BLaER1 treated with 17β-estradiol and CSF1 and Interleukin-3, amounts not matched to agents 10 nM and 100 nM (cell line): ENCODE data around the gene SCAMP4.

ENCODE experiments used
- H3K27ac ChIP-seq, 11 experiments: shearing (Covaris generic); formaldehyde crosslinking; 2 replicates each; pipeline ENCODE4 v1.8.1; 2022
- H3K27me3 ChIP-seq, 11 experiments: shearing (Covaris generic); formaldehyde crosslinking; 2 replicates each; pipeline ENCODE4 v1.8.1; 2022
- H3K36me3 ChIP-seq, 11 experiments: shearing (Covaris generic); formaldehyde crosslinking; 2 replicates each; pipeline ENCODE4 v1.8.1; 2022
- H3K4me1 ChIP-seq, 10 experiments: shearing (Covaris generic); formaldehyde crosslinking; 2 replicates each; pipeline ENCODE4 v1.8.1; 2022
- H3K4me2 ChIP-seq, 11 experiments: shearing (Covaris generic); formaldehyde crosslinking; 2 replicates each; pipeline ENCODE4 v1.8.1; 2022
- H3K4me3 ChIP-seq, 10 experiments: shearing (Covaris generic); formaldehyde crosslinking; 2 replicates each; pipeline ENCODE4 v1.8.1; 2022
- H3K9ac ChIP-seq, 11 experiments: shearing (Covaris generic); formaldehyde crosslinking; 2 replicates each; pipeline ENCODE4 v1.8.1; 2022
- H3K9me3 ChIP-seq, 11 experiments: shearing (Covaris generic); formaldehyde crosslinking; replicated peaks in 1 of 11; 2 replicates each; pipeline ENCODE4 v1.8.1; 2022
- H4K20me1 ChIP-seq, 11 experiments: shearing (Covaris generic); formaldehyde crosslinking; 2 replicates each; pipeline ENCODE4 v1.8.1; 2022
- Cebpa-rat ChIP-seq, 11 experiments: shearing (Covaris generic); IDR thresholded peaks; 2 replicates each; pipeline ENCODE4 v1.8.1; 2022

Gene SCAMP4

DNA sequence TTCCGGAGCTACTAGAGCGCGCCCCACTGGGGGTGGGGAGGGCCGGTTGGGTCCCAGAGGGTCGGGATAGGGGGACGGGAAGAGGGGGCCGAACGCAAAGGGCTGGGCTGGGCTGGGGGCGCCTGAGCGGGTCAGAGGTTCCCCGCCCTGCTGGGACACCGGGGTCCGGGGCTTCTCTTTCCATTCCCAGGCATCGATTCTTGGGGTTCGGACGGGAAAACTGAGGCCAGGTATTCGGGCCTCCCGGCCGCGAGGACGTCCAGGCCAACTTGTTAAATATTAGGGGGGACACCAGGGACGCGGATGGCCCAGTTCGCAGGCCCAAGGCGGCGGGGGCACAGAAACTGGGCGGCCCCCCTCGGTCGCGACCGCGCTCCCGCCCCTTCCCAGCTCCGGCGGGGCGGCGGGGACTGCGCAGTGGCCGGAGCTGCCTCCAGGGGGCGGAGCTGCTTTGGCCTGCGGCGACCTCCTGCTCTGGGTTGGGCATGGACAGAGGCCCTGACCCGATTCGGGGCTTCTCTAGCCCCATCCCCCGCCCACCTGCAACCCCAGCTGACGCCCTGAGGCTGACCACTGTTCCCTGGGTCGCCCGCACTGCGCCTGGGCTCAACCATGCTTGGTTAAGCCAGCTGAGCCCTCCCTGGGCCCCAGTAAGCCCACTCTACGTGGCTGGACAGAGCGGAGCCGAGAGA, 40.6 kb upstream of the SCAMP4 start:
- Histone ChIP-seq H3K27ac (peak overlapping the region; percentile 92 to 100 (median 98)), H3K4me1 (peaks cover 22 to 42% (median 37%) of the 10 kb centered on the region in 10 experiments), H3K9ac (peak overlapping the region; percentile 95 to 99 (median 97)), H3K4me3 (peak overlapping the region; percentile 61 to 100 (median 94)), H3K27me3 (no peaks in the 10 kb centered on the region), H3K4me2 (peak overlapping the region; percentile 73 to 94 (median 89)), H3K36me3 (peaks cover 0 to 15% (median 0%) of the 10 kb centered on the region in 11 experiments; a peak in 5 of 22 replicates), H3K9me3 (no peaks in the 10 kb centered on the region), H4K20me1 (peaks cover 28 to 48% (median 30%) of the 10 kb centered on the region in 11 experiments)
- no peak for TF ChIP-seq Cebpa-rat (IDR thresholded peaks at IDR 0.05)

DNA sequence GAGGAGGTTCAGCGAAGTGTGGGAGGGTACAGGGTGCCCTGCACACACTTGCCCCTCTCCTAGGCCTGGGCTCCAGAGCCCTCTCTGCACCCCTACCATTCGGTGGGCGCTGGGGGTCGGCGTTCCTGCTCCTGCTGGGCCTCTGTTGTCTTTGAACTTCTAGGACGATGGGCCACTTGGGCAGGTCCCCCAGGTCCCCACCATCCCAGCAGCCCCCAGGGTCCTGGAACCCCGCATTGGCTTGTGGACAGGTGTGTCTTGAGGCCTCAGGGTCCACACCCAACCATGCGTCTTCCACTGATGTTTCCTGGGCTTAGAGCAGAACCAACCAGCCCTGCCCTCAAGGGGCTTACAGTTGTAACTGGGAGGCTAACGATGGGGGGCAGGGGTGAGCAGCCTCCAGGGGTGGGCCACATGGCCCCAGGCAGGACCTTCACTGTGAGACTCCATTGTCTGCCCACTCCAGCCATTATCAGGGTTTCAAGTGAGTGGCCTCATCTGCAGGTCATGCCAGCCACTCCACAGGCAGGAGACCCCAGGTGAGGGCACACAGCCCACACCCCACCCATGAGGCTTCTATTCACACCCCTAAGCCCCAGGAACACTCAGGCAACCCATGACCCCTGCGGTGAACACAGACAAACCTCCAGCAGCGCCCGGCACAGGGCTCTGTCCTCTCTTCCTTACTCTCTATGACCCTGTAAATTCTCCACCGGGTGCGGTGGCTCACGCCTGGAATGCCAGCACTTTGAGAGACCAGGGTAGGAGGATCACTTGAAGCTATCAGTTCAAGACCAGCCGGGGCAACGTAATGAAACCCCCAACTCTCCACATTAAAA, 39.8 kb upstream of the SCAMP4 start:
- Histone ChIP-seq H3K4me3 (peak overlapping the region; percentile 61 to 100 (median 94)), H4K20me1 (peaks cover 20 to 44% (median 24%) of the 10 kb centered on the region in 11 experiments), H3K27ac (peak overlapping the region; percentile 92 to 100 (median 98)), H3K4me2 (peak overlapping the region; percentile 73 to 94 (median 89)), H3K36me3 (peaks cover 0 to 21% (median 4%) of the 10 kb centered on the region in 11 experiments; a peak in 18 of 22 replicates), H3K4me1 (peaks cover 24 to 42% (median 36%) of the 10 kb centered on the region in 10 experiments), H3K9me3 (no peaks in the 10 kb centered on the region), H3K9ac (peak overlapping the region; percentile 95 to 99 (median 97)), H3K27me3 (no peaks in the 10 kb centered on the region)
- TF ChIP-seq Cebpa-rat (IDR thresholded peaks at IDR 0.05): no peak

DNA sequence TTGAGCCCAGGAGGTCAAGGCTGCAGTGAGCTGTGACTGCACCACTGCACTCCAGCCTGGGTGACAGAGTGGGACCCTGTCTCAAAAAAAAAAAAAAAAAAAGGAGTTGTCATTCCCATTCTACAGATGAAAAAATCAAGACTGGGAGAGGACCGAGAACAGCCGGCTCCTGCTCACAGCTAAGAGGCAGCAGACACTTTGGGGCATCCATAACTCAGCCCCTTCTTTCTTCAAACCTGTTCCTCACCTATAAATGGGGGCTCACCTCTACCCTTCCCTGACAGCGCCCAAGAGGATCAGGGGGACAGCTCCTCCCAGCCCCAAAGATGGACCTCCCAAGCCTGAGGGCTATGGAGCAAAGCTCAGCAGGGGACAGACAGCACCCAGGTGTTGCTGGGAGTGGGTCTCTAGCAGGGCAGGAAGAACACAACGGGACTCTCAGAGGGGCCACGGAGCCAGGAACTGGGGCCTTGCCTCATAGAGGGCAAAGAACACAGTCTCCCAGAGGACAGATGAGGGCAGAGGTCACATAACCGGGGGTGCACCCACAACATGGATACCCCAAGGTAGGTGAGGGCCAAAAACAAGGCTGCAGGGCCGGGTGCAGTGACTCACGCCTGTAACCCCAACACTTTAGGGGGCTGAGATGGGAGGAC, 38.4 kb upstream of the SCAMP4 start:
- H3K36me3 ChIP-seq: peaks cover 9 to 35% (median 17%) of the 10 kb centered on the region in 11 experiments; a peak in 20 of 22 replicates
- H3K9me3 ChIP-seq: no peaks in the 10 kb centered on the region
- H3K4me3 ChIP-seq: no peak overlapping the region
- H3K4me2 ChIP-seq: no peak overlapping the region
- H3K4me1 ChIP-seq: peaks cover 24 to 41% (median 32%) of the 10 kb centered on the region in 10 experiments
- H3K27me3 ChIP-seq: no peaks in the 10 kb centered on the region
- no peak overlapping the region for H3K27ac ChIP-seq
- H3K9ac ChIP-seq: no peak overlapping the region
- peaks cover 8 to 44% (median 19%) of the 10 kb centered on the region in 11 experiments for H4K20me1 ChIP-seq
- TF ChIP-seq Cebpa-rat (IDR thresholded peaks at IDR 0.05): no peak

DNA sequence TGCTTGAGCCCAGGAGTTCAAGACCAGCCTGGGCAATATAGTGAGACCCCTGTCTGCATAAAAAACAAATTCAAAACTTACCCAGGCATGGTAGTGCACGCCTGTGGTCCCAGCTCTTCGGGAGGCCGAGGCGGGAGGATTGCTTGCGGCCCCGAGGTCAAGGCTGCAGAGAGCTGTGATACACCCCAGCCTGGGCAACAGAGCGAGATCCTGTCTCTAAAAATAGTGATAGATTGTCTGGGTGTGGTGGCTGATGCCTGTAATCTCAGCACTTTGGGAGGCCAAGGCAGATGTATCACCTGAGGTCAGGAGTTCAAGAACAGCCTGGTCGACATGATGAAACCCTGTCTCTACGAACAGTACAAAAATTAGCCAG, 37.9 kb upstream of the SCAMP4 start:
- Histone ChIP-seq H3K36me3 (peaks cover 11 to 41% (median 20%) of the 10 kb centered on the region in 11 experiments; a peak in 21 of 22 replicates), H3K9me3 (no peaks in the 10 kb centered on the region), H3K9ac (no peak overlapping the region), H3K4me1 (peaks cover 25 to 45% (median 35%) of the 10 kb centered on the region in 10 experiments), H4K20me1 (peaks cover 4 to 44% (median 19%) of the 10 kb centered on the region in 11 experiments; a peak in 21 of 22 replicates), H3K27me3 (no peaks in the 10 kb centered on the region), H3K4me2 (no peak overlapping the region), H3K4me3 (no peak overlapping the region), H3K27ac (no peak overlapping the region)
- no peak for TF ChIP-seq Cebpa-rat (IDR thresholded peaks at IDR 0.05)

DNA sequence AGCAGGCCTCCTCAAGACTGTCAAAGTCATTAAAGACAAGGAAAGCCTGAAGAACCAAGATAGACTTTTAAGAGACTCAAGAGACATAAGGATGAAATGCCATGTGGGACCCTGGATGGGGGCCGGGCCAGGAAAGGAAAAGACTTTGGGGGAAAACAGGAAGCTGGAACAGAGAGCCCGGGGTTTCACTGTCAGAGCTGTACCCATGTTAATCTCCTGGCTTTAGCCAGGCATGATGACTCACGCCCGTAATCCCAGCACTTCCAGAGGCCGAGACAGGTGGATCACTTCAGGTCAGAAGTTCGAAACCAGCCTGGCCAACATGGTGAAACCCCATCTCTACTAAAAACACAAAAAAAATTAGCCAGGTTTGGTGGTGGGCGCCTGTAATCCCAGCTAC, 36.2 kb upstream of the SCAMP4 start:
- Histone ChIP-seq H3K27ac (no peak overlapping the region), H3K4me2 (peak overlapping the region in 4 of 11 experiments; percentile 2 to 36 (median 28); a peak in 1 of 22 replicates), H4K20me1 (peaks cover 17 to 53% (median 35%) of the 10 kb centered on the region in 11 experiments; a peak in 21 of 22 replicates), H3K27me3 (no peaks in the 10 kb centered on the region), H3K9ac (peak overlapping the region in 3 of 11 experiments; percentile 2 to 25 (median 13); a peak in 3 of 22 replicates), H3K36me3 (peaks cover 27 to 57% (median 36%) of the 10 kb centered on the region in 11 experiments), H3K4me1 (peaks cover 42 to 62% (median 51%) of the 10 kb centered on the region in 10 experiments), H3K4me3 (no peak overlapping the region), H3K9me3 (no peaks in the 10 kb centered on the region)
- TF ChIP-seq Cebpa-rat (IDR thresholded peaks at IDR 0.05): no peak

DNA sequence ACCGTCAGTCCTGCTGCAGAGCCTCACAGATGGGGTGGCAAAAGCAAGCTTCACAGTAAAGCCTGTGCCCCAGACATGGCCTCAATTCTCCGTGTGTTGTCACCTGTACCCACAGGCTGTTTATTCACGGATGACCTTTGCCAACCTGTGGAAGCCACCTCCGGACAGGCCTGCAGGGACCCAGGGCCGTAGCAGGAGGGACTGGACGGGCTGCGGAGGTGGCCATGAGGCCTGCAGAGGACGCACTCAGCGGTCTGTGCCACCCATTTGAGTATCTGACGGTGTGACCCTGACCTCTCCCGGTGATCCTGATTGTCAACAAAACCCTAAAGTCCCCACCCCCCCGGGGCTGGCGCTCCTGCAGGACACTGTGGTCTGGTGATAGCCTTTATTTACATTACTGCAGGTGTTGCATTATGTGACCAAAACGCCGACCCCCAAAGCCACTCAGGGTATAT, 34.0 kb upstream of the SCAMP4 start:
- H3K4me2 ChIP-seq: peak overlapping the region in 3 of 11 experiments; percentile 5 to 29 (median 28); a peak in 3 of 22 replicates
- no peak overlapping the region for H3K4me3 ChIP-seq
- H3K36me3 ChIP-seq: peaks cover 28 to 59% (median 39%) of the 10 kb centered on the region in 11 experiments
- TF ChIP-seq Cebpa-rat (IDR thresholded peaks at IDR 0.05): no peak
- H3K27ac ChIP-seq: no peak overlapping the region
- H3K27me3 ChIP-seq: no peaks in the 10 kb centered on the region
- peaks cover 38 to 56% (median 48%) of the 10 kb centered on the region in 10 experiments for H3K4me1 ChIP-seq
- peaks cover 25 to 72% (median 54%) of the 10 kb centered on the region in 11 experiments; a peak in 21 of 22 replicates for H4K20me1 ChIP-seq
- H3K9ac ChIP-seq: peak overlapping the region in 5 of 11 experiments; percentile 2 to 45 (median 21); a peak in 2 of 22 replicates
- H3K9me3 ChIP-seq: no peaks in the 10 kb centered on the region

DNA sequence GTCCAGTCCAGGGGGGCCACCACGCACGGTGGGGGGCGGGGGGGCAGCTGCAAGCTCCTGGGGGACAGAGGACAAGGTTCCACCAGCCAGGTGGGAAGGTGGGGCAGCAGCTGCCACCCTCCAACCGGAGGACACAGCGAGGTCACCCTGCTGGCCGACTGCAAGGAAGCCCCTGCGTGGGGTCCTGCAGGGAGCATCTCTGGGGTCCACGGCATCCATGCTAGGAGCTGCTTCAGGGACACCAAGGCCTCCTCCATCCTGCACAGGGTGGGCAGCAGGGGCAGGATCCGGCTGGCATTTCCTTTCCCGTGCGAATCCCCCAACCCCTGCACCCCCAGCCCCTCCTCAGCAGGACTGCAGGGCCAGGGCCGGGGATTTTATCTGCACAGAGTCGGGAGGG, 33.6 kb upstream of the SCAMP4 start:
- Histone ChIP-seq H3K4me2 (no peak overlapping the region), H3K9ac (no peak overlapping the region), H4K20me1 (peaks cover 25 to 72% (median 54%) of the 10 kb centered on the region in 11 experiments; a peak in 21 of 22 replicates), H3K27me3 (no peaks in the 10 kb centered on the region), H3K4me1 (peaks cover 42 to 61% (median 52%) of the 10 kb centered on the region in 10 experiments), H3K4me3 (no peak overlapping the region), H3K9me3 (no peaks in the 10 kb centered on the region), H3K27ac (no peak overlapping the region), H3K36me3 (peaks cover 28 to 59% (median 39%) of the 10 kb centered on the region in 11 experiments)
- TF ChIP-seq Cebpa-rat (IDR thresholded peaks at IDR 0.05): no peak

DNA sequence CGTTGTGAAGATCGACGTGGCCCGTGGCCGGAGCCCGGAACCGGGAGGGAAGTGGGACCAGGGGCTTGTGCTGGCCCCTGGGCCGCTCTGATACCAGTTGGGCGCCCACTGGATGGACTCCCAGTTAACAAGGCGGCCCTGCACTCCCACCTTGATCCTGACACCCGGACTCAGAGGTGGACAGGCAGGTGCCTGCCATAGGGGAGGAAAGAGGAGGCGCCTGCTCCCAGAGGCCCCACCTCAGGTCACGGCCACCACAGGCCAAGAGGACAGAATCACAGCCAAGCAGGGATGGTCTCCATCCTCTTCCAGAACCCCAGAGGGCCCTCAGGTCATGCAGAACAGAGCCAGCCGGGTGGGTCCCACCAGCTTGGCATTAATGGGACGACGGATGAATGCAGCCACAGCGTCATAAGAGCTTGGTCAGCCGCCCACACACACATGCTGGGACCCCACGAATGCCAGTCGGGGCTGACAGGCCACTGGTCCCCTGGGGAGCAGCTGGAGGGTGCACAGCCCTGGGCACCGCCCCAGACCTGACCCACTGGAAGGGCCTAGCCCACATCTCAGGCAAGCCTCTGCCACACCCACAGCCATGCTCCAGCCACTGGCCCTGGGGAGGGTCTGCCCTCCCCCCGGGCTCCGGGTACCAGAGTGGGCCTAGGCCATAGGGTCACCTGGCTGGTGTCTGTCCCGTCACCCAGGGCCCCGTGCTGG, 32.2 kb upstream of the SCAMP4 start:
- H3K4me1 ChIP-seq: peaks cover 44 to 63% (median 55%) of the 10 kb centered on the region in 10 experiments
- H3K36me3 ChIP-seq: peaks cover 28 to 52% (median 39%) of the 10 kb centered on the region in 11 experiments
- H4K20me1 ChIP-seq: peaks cover 25 to 66% (median 54%) of the 10 kb centered on the region in 11 experiments; a peak in 21 of 22 replicates
- no peak for TF ChIP-seq Cebpa-rat (IDR thresholded peaks at IDR 0.05)
- H3K4me3 ChIP-seq: peak overlapping the region in 3 of 10 experiments; percentile 93 to 97 (median 93); a peak in 3 of 20 replicates
- H3K27ac ChIP-seq: peak overlapping the region in 7 of 11 experiments; percentile 4 to 97 (median 42); a peak in 12 of 22 replicates
- peak overlapping the region; percentile 25 to 98 (median 94); a peak in 20 of 22 replicates for H3K9ac ChIP-seq
- peak overlapping the region; percentile 87 to 99 (median 96) for H3K4me2 ChIP-seq
- H3K9me3 ChIP-seq: no peaks in the 10 kb centered on the region
- H3K27me3 ChIP-seq: no peaks in the 10 kb centered on the region
